HepG2 (cell line): ENCODE results near the gene WDR43.

Experiments used
- CTCF ChIP-seq: sonication (generic); formaldehyde crosslinking; IDR thresholded peaks from 2 replicates; pipeline ENCODE4 v1.5.0; 2020; ENCODE audit warnings: mild to moderate bottlenecking, missing genetic modification reagents, moderate library complexity
- ELF4 ChIP-seq: sonication (generic); formaldehyde crosslinking; IDR thresholded peaks from 2 replicates; pipeline ENCODE4 v1.5.0; 2020; ENCODE audit warnings: missing genetic modification reagents, mild to moderate bottlenecking, moderate library complexity, borderline replicate concordance
- FOXA3 ChIP-seq: IDR thresholded peaks from 2 replicates; pipeline ENCODE4 v1.6.1; 2016; ENCODE audit warnings: missing genetic modification reagents, missing compliant biosample characterization
- RAD51 ChIP-seq: fragments of 450-650 bp; IDR thresholded peaks from 2 replicates; pipeline ENCODE4 v1.6.1; 2016; ENCODE audit warnings: borderline replicate concordance
- REST ChIP-seq, 2 experiments: IDR thresholded peaks; 2 replicates each; pipeline ENCODE4 v1.6.1; 2011 to 2012; ENCODE audit warnings: low read length in 2 of 2, borderline replicate concordance in 1 of 2, low read depth in 1 of 2, mild to moderate bottlenecking in 1 of 2, moderate library complexity in 1 of 2
- STAG1 ChIP-seq: sonication (generic); formaldehyde crosslinking; IDR thresholded peaks from 2 replicates; pipeline ENCODE4 v1.4.0; 2020; ENCODE audit warnings: missing genetic modification reagents
- ZIK1 ChIP-seq: sonication (generic); formaldehyde crosslinking; IDR thresholded peaks from 2 replicates; pipeline ENCODE4 v1.5.0; 2020; ENCODE audit warnings: mild to moderate bottlenecking, low read depth, missing genetic modification reagents, borderline replicate concordance
- ZKSCAN5 ChIP-seq: sonication (generic); formaldehyde crosslinking; IDR thresholded peaks from 2 replicates; pipeline ENCODE4 v1.5.1; 2020; ENCODE audit warnings: mild to moderate bottlenecking, missing genetic modification reagents
- ZNF768 ChIP-seq: sonication (generic); formaldehyde crosslinking; IDR thresholded peaks from 2 replicates; pipeline ENCODE4 v1.4.0; 2020; ENCODE audit warnings: missing genetic modification reagents
- ZNF800 ChIP-seq: sonication (generic); formaldehyde crosslinking; IDR thresholded peaks from 2 replicates; pipeline ENCODE4 v1.4.0; 2020; ENCODE audit warnings: missing genetic modification reagents

- TF ChIP-seq ZNF768, result no peak
- no peak for TF ChIP-seq FOXA3 (CRISPR knock-in tag)
- TF ChIP-seq CTCF (CRISPR knock-in tag), result no peak
- TF ChIP-seq REST (IDR thresholded peaks at IDR 0.05; ENCODE audit: borderline replicate concordance in 1 of 2, low read depth in 1 of 2, low read length in 2 of 2), result no peak
- TF ChIP-seq RAD51, result no peak
- no peak for TF ChIP-seq ZNF800
- TF ChIP-seq ZIK1 (CRISPR knock-in tag), result no peak
- no peak for TF ChIP-seq ELF4 (CRISPR knock-in tag)
- TF ChIP-seq STAG1 (CRISPR knock-in tag), result no peak
- TF ChIP-seq ZKSCAN5, result no peak
Measured at GRCh38 chr2:28979576-28980366, 85.3 kb downstream of the WDR43 start.
